ENCODE data around the gene B4GAT1. TPM values are rescaled to one million over a fixed set of nuclear protein-coding genes. Genes with fewer than 3 reads are reported as not detected.
A peak's percentile ranks its signal among the peaks of the same experiment; 100 is the strongest.
"Not testable (repeated sequence)": the region's sequence is repeated elsewhere in the genome, so short reads cannot be mapped to it uniquely, and the experiment has no call there.

Gene B4GAT1
- total RNA-seq: 1 to 10 TPM; 9.7 to 9.8 TPM
- 10 to 100 TPM; 12.2 to 12.7 TPM for polyA plus RNA-seq

DNA sequence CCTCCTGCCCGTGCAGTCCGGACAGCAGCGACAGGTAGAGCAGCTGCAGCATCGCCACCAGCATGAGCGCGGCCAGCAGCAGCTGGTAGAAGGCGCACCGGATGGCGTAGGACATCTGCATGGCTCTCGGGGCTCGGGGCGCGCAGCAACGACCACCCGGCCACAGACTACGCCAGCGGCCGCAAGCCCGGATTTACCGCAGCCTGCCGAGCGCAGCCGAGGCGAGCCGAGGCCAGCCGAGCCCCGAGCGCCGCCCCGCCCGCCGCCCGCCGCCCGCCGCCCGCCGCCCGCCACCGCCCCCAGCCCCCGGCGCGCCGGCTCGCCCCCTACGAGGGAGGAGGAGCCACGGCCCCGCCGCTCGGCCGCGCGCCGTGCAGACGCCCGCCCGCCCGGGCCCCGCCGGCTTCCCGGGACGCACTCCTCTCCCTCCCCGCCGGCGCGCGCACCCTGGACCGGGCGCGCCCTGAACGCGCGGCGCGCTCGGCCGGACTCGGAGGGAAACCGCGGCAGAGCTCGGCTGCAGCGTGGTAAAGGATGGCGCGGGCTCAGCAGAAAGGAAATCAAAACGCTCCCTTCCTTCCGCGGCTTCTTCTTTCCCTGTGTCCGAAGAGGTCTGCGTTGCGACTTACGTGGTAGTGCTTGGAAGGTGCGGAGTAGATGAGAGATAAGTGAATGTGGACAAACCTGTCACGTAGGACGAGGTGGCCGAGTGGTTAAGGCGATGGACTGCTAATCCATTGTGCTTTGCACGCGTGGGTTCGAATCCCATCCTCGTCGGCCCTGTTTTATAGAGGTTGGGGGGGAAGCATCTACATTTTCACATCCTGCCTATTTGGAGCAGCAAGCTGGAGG lies at the start of gene B4GAT1:
Gene B4GAT1, minus strand, starts transcription at position 205 of the 852 bp plus-strand sequence. Its CDS starts 84 bp downstream, at position 121.
- Mint-ChIP-seq H3K4me3 (peak within 1 kb of the TSS; percentile 92 to 99 (median 95)), H3K27me3 (peaks cover 1 to 4% of the 10 kb centered on the region in 2 donors), H3K4me1 (peaks cover 31 to 58% (median 39%) of the 10 kb centered on the region in 4 donors), H3K9me3 (peaks cover 0 to 9% (median 0%) of the 10 kb centered on the region in 8 donors), H3K36me3 (peaks cover 8 to 24% of the 10 kb centered on the region in 2 donors), H3K27ac (peak within 1 kb of the TSS; percentile 95 to 99 (median 98))
- CTCF ChIA-PET (ENCODE audit: partially characterized antibody): interaction anchor here (1.0 to 5.5 kb wide), 4 partner anchors 23 to 91 kb away, joined by 3 to 47 read pairs (median 3); partner anchors contain the start of genes MRPL11 and SLC29A2
- Histone ChIP-seq H3K9me3 (ENCODE audit: control insufficient read depth in 1 of 2, low read length in 2 of 2) (no peaks in the 10 kb centered on the region), H3K4me3 (ENCODE audit: low read length in 2 of 2) (peak within 1 kb of the TSS; percentile 61 to 82), H3K4me1 (ENCODE audit: insufficient read depth, low read length) (peaks cover 45% of the 10 kb centered on the region), H3K27ac (ENCODE audit: low read depth, low read length) (peak within 1 kb of the TSS; percentile 79), H3K27me3 (ENCODE audit: insufficient read depth, low read length) (no peaks in the 10 kb centered on the region), H3K36me3 (ENCODE audit: insufficient read depth, low read length) (no peaks in the 10 kb centered on the region)
- POLR2A ChIA-PET (ENCODE audit: partially characterized antibody): interaction anchor here (0.6 to 3.3 kb wide), 9 partner anchors 10 to 270 kb away, joined by 3 to 31 read pairs (median 5); partner anchors contain the start of genes MRPL11, SLC29A2 and YIF1A
- peak; percentile 82 to 90 (median 84) for DNase-seq
- intact Hi-C loops (cut with micrococcal nuclease): loop anchor here (1.0 to 5.0 kb wide), 2 partner anchors 24 to 40 kb away; partner anchors contain the start of gene SLC29A2

DNA sequence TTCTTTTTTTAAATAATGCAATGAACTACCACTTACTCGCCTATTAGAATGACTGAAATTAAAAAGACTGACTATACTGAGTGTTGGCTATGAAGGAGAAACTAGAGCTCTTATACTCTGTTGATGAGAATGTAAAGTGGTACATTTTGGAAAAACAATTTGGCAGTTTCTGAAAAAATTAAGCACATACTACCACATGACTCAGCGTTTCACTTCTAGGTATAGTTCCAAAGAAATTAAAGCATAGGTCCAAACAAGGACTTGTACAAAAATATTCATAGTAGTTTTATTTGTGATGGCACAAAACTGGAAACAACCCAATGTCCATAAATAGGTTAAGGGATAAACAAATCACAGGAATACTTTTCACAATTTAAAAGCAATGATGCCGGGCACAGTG lies 46.5 kb upstream of the B4GAT1 start:
- POLR2A ChIA-PET (ENCODE audit: partially characterized antibody): no interaction called here
- H3K4me1 Mint-ChIP-seq: peaks cover 0 to 3% (median 1%) of the 10 kb centered on the region in 4 donors
- intact Hi-C loops (cut with micrococcal nuclease): no loop called here
- Histone ChIP-seq H3K27ac (ENCODE audit: low read depth, low read length) (no peak overlapping the region), H3K36me3 (ENCODE audit: insufficient read depth, low read length) (no peaks in the 10 kb centered on the region), H3K9me3 (ENCODE audit: control insufficient read depth in 1 of 2, low read length in 2 of 2) (no peaks in the 10 kb centered on the region), H3K27me3 (ENCODE audit: insufficient read depth, low read length) (no peaks in the 10 kb centered on the region), H3K4me1 (ENCODE audit: insufficient read depth, low read length) (no peaks in the 10 kb centered on the region), H3K4me3 (ENCODE audit: low read length in 2 of 2) (no peak overlapping the region)
- H3K9me3 Mint-ChIP-seq: no peaks in the 10 kb centered on the region
- no peaks in the 10 kb centered on the region for H3K36me3 Mint-ChIP-seq
- peaks cover 9% of the 10 kb centered on the region in 2 donors for H3K27me3 Mint-ChIP-seq
- H3K27ac Mint-ChIP-seq: no peak overlapping the region
- DNase-seq: no peak
- no peak overlapping the region for H3K4me3 Mint-ChIP-seq
- CTCF ChIA-PET (ENCODE audit: partially characterized antibody): interaction anchor here (1.6 kb wide), 1 partner anchor 8 kb away, joined by 4 read pairs; no protein-coding TSS in a partner anchor

- Mint-ChIP-seq H3K36me3 (no peaks in the 10 kb centered on the region), H3K27ac (no peak overlapping the region), H3K4me3 (no peak overlapping the region), H3K27me3 (peaks cover 8 to 9% of the 10 kb centered on the region in 2 donors), H3K4me1 (peaks cover 2 to 5% (median 2%) of the 10 kb centered on the region in 4 donors), H3K9me3 (no peaks in the 10 kb centered on the region)
- ChIA-PET POLR2A (ENCODE audit: partially characterized antibody) (no interaction called here), CTCF (ENCODE audit: partially characterized antibody) (interaction anchor here (1.3 to 9.8 kb wide), 4 partner anchors 12 to 79 kb away, joined by 6 to 87 read pairs (median 47); no protein-coding TSS in a partner anchor)
- Histone ChIP-seq H3K4me1 (ENCODE audit: insufficient read depth, low read length) (peaks cover 2% of the 10 kb centered on the region), H3K36me3 (ENCODE audit: insufficient read depth, low read length) (no peaks in the 10 kb centered on the region), H3K27me3 (ENCODE audit: insufficient read depth, low read length) (no peaks in the 10 kb centered on the region), H3K27ac (ENCODE audit: low read depth, low read length) (no peak overlapping the region), H3K4me3 (ENCODE audit: low read length in 2 of 2) (no peak overlapping the region), H3K9me3 (ENCODE audit: control insufficient read depth in 1 of 2, low read length in 2 of 2) (no peaks in the 10 kb centered on the region)
- no peak for DNase-seq
- intact Hi-C loops (cut with micrococcal nuclease): no loop called here
These were observed 43.9 kb upstream of the B4GAT1 start for GRCh38 chr11:66391322-66391721.

DNA sequence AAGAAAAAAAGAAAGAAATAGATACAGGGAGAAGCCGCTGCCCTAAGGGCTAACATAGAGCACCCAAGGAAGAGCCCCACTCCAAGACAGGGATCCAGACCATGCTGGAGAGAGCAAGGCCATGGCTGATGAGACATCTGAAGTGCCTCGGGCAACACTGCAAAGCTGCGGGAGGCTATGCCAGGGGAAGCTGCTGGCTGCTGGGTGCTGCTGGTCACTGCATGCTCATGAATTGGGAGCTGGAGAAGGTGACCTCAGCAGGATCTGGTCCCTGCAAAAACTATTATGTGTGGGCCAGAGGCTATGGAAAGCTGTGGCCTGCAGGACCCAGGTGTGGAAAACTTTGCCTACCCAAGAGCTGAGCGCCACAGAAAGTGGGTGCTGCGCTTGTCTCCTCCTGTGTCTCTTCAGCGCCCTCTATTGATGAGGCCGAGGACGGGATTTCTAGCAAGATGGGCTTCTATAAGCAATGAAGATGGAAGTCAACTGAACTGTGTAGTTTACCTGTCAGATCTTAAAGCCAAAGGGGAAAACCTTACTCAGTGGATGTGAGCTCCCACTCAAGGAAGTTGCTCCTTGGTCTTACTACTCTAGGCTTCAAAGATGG lies 41.5 kb upstream of the B4GAT1 start:
- Mint-ChIP-seq H3K36me3 (no peaks in the 10 kb centered on the region), H3K27ac (no peak overlapping the region)

GRCh38 chr11:66386171-66387069 lies 39.0 kb upstream of the B4GAT1 start:
- Histone ChIP-seq H3K27me3 (ENCODE audit: insufficient read depth, low read length) (no peaks in the 10 kb centered on the region), H3K27ac (ENCODE audit: low read depth, low read length) (no peak overlapping the region), H3K4me1 (ENCODE audit: insufficient read depth, low read length) (peaks cover 7% of the 10 kb centered on the region), H3K4me3 (ENCODE audit: low read length in 2 of 2) (peak overlapping the region in 1 of 2 donors; percentile 31), H3K9me3 (ENCODE audit: control insufficient read depth in 1 of 2, low read length in 2 of 2) (no peaks in the 10 kb centered on the region), H3K36me3 (ENCODE audit: insufficient read depth, low read length) (no peaks in the 10 kb centered on the region)
- H3K36me3 Mint-ChIP-seq: no peaks in the 10 kb centered on the region
- H3K9me3 Mint-ChIP-seq: no peaks in the 10 kb centered on the region
- ChIA-PET POLR2A (ENCODE audit: partially characterized antibody) (interaction anchor here (0.8 to 2.1 kb wide), 5 partner anchors 14 to 74 kb away, joined by 3 to 16 read pairs (median 3); partner anchors contain the start of gene SLC29A2), CTCF (ENCODE audit: partially characterized antibody) (interaction anchor here (0.6 to 9.8 kb wide), 37 partner anchors 8 to 377 kb away, joined by 3 to 87 read pairs (median 4); partner anchors contain the start of genes BRMS1, CD248, CTSF and MRPL11)
- peak overlapping the region in 7 of 8 donors; percentile 6 to 40 (median 12) for H3K4me3 Mint-ChIP-seq
- DNase-seq: peak; percentile 70 to 81 (median 76)
- peak overlapping the region in 3 of 7 donors; percentile 6 to 78 (median 35) for H3K27ac Mint-ChIP-seq
- peaks cover 4 to 8% of the 10 kb centered on the region in 2 donors for H3K27me3 Mint-ChIP-seq
- intact Hi-C loops (cut with micrococcal nuclease): loop anchor here (2.0 to 5.0 kb wide), 3 partner anchors 14 to 59 kb away; partner anchors contain the start of genes B4GAT1 and BRMS1
- H3K4me1 Mint-ChIP-seq: peaks cover 6 to 9% (median 7%) of the 10 kb centered on the region in 4 donors

More for the DNA sequence above, 41.5 kb upstream of the B4GAT1 start:
- POLR2A ChIA-PET (ENCODE audit: partially characterized antibody): interaction anchor here (1.0 to 1.4 kb wide), 3 partner anchors 17 to 77 kb away, joined by 3 to 9 read pairs (median 4); partner anchors contain the start of gene BRMS1
- H3K4me1 Mint-ChIP-seq: peaks cover 6 to 9% (median 7%) of the 10 kb centered on the region in 4 donors
- peak; percentile 66 to 80 (median 68) for DNase-seq
- no peak overlapping the region for H3K27ac ChIP-seq (ENCODE audit: low read depth, low read length)
- H3K27me3 Mint-ChIP-seq: peaks cover 5 to 6% of the 10 kb centered on the region in 2 donors
- intact Hi-C loops (cut with micrococcal nuclease): loop anchor here (1.0 to 5.0 kb wide), 4 partner anchors 24 to 77 kb away; partner anchors contain the start of genes B4GAT1 and BRMS1
- no peaks in the 10 kb centered on the region for H3K27me3 ChIP-seq (ENCODE audit: insufficient read depth, low read length)
- peaks cover 7% of the 10 kb centered on the region for H3K4me1 ChIP-seq (ENCODE audit: insufficient read depth, low read length)
- H3K9me3 ChIP-seq (ENCODE audit: control insufficient read depth in 1 of 2, low read length in 2 of 2): no peaks in the 10 kb centered on the region
- no peak overlapping the region for H3K4me3 ChIP-seq (ENCODE audit: low read length in 2 of 2)
- CTCF ChIA-PET (ENCODE audit: partially characterized antibody): interaction anchor here (0.7 to 9.8 kb wide), 25 partner anchors 10 to 288 kb away, joined by 3 to 87 read pairs (median 6); partner anchors contain the start of genes BRMS1, MRPL11, NPAS4 and RBM4B
- H3K9me3 Mint-ChIP-seq: no peaks in the 10 kb centered on the region
- no peak overlapping the region for H3K4me3 Mint-ChIP-seq
- H3K36me3 ChIP-seq (ENCODE audit: insufficient read depth, low read length): no peaks in the 10 kb centered on the region

- H3K9me3 Mint-ChIP-seq; H3K4me3 ChIP-seq (ENCODE audit: low read length in 2 of 2); H3K27me3 Mint-ChIP-seq; H3K27ac Mint-ChIP-seq; H3K4me3 Mint-ChIP-seq; intact Hi-C loops (cut with micrococcal nuclease); H3K4me1 Mint-ChIP-seq; H3K27me3 ChIP-seq (ENCODE audit: insufficient read depth, low read length); H3K27ac ChIP-seq (ENCODE audit: low read depth, low read length); H3K9me3 ChIP-seq (ENCODE audit: control insufficient read depth in 1 of 2, low read length in 2 of 2); H3K36me3 ChIP-seq (ENCODE audit: insufficient read depth, low read length); DNase-seq; POLR2A ChIA-PET (ENCODE audit: partially characterized antibody); H3K4me1 ChIP-seq (ENCODE audit: insufficient read depth, low read length); H3K36me3 Mint-ChIP-seq: not testable (repeated sequence)
- CTCF ChIA-PET (ENCODE audit: partially characterized antibody): interaction anchor here (2.5 to 9.8 kb wide), 4 partner anchors 12 to 73 kb away, joined by 8 to 87 read pairs (median 66); partner anchors contain the start of gene SLC29A2
These were observed 36.9 kb upstream of the B4GAT1 start for GRCh38 chr11:66384316-66384715.
